Measurements from ENCODE around the gene MEX3D. TPM values are rescaled to one million over a fixed set of nuclear protein-coding genes. Genes with fewer than 3 reads are reported as not detected.
A peak's percentile ranks its signal among the peaks of the same experiment; 100 is the strongest.

The MEX3D gene
- total and polyA plus RNA-seq, 2 donors (not counting 1 experiment from before 2014, with no cell fraction given) = 0.73 to 3.0 TPM

DNA sequence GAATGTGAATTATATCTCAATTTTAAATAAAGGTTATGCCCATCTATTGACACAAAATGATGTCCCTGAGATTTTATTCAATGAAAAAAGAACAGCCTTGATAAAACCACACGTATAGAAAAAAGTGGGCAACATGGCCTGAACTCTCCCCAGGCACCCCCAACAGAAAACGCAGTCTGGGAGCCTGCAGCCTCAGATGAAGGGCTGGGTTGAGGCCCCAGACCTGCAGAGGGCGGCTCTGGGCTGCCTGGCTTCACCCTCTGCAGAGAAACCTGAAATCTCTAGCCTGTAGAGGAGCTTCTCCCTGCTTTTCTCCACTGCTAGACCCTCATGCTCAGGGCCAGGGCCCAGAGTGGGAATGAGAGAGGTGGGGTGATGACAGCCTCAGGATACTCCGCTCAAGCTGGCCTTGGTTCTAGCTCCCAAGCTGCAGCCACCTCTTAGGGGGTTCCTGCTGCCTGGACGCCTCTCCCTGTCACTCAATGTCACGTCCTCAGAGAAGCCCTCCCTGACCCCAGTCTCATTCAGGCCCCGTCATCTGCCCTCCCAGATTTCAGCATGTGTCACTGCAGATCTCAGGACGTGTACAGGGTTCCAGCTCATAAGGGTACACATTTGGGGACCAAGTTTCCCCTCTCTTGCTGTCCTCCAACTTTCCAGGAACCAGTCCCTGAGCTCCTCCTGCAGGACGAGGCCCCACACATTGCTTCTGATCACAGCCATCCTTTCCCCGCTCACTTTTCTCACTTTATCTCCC is 22.7 kb upstream of the MEX3D start:
- POLR2A ChIA-PET = no interaction called here
- Mint-ChIP-seq H3K4me3 (peak overlapping the region; percentile 92), H3K9me3 (ENCODE audit: insufficient read depth) (no peaks in the 10 kb centered on the region), H3K27ac (peak overlapping the region; percentile 89), H3K4me1 (peaks cover 24% of the 10 kb centered on the region), H3K27me3 (no peaks in the 10 kb centered on the region)
- H3K27ac ChIP-seq (ENCODE audit: low read length in 2 of 2) = peak overlapping the region in 1 of 2 donors; percentile 89
- peak overlapping the region; percentile 87 for H3K9ac ChIP-seq (ENCODE audit: low read length)
- peak overlapping the region in 4 of 5 experiments; percentile 69 to 89 (median 80) for H3K4me3 ChIP-seq (ENCODE audit: control extremely low read depth in 1 of 5, extremely low read depth in 1 of 5, insufficient read depth in 1 of 5, low read depth in 2 of 5, low read length in 4 of 5)
- intact Hi-C loops (cut with micrococcal nuclease) = no loop called here
- H3K4me1 ChIP-seq (ENCODE audit: control insufficient read depth in 2 of 2, insufficient read depth in 2 of 2, low read length in 2 of 2) = peaks cover 17 to 27% of the 10 kb centered on the region in 2 donors
- no peaks in the 10 kb centered on the region for H3K27me3 ChIP-seq (replicated peaks in 1 of 4; ENCODE audit: control extremely low read depth in 1 of 4, control insufficient read depth in 3 of 4, insufficient read depth in 4 of 4, low read length in 3 of 4)
- H3K36me3 ChIP-seq (replicated peaks in 1 of 2; ENCODE audit: control extremely low read depth in 1 of 2, control insufficient read depth in 1 of 2, extremely low read depth in 1 of 2, insufficient read depth in 2 of 2, low read length in 1 of 2) = peaks cover 0 to 4% of the 10 kb centered on the region in 2 experiments
- peak overlapping the region; percentile 97 for H3K4me2 ChIP-seq (replicated peaks; ENCODE audit: low read depth, low read length, poor library complexity, severe bottlenecking)
- DNase-seq (peak; percentile 50), ATAC-seq (ENCODE audit: low read depth) (no peak)
- CTCF ChIA-PET = interaction anchor here (1.0 to 2.0 kb wide), 6 partner anchors 16 to 176 kb away, joined by 3 to 8 read pairs (median 6); no protein-coding TSS in a partner anchor
- H3K9me3 ChIP-seq (ENCODE audit: control extremely low read depth in 1 of 3, control insufficient read depth in 2 of 3, insufficient read depth in 1 of 3, low read length in 2 of 3) = no peaks in the 10 kb centered on the region
- no peak overlapping the region for H2AFZ ChIP-seq (ENCODE audit: insufficient read depth, low read depth, low read length, poor library complexity, severe bottlenecking)
- TF ChIP-seq EZH2 (IDR thresholded peaks at IDR 0.05; ENCODE audit: borderline replicate concordance, insufficient read depth, low read depth, low read length, poor library complexity, severe bottlenecking) = no peak
- TF ChIP-seq, protein P1, sequence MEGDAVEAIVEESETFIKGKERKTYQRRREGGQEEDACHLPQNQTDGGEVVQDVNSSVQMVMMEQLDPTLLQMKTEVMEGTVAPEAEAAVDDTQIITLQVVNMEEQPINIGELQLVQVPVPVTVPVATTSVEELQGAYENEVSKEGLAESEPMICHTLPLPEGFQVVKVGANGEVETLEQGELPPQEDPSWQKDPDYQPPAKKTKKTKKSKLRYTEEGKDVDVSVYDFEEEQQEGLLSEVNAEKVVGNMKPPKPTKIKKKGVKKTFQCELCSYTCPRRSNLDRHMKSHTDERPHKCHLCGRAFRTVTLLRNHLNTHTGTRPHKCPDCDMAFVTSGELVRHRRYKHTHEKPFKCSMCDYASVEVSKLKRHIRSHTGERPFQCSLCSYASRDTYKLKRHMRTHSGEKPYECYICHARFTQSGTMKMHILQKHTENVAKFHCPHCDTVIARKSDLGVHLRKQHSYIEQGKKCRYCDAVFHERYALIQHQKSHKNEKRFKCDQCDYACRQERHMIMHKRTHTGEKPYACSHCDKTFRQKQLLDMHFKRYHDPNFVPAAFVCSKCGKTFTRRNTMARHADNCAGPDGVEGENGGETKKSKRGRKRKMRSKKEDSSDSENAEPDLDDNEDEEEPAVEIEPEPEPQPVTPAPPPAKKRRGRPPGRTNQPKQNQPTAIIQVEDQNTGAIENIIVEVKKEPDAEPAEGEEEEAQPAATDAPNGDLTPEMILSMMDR (IDR thresholded peaks at IDR 0.05) = peak; percentile 39
- peaks cover 46% of the 10 kb centered on the region for H4K20me1 ChIP-seq (ENCODE audit: control insufficient read depth, insufficient read depth, low read length, poor library complexity, severe bottlenecking)
- WGBS (ENCODE audit: insufficient coverage) = 18% methylated on average over 10 of the region's 10 CpGs
- peaks cover 60% of the 10 kb centered on the region for H3K79me2 ChIP-seq (ENCODE audit: control insufficient read depth, insufficient read depth, low read length)

GRCh38 chr19:1587872-1588271 is 19.7 kb upstream of the MEX3D start:
- H3K9me3 Mint-ChIP-seq (ENCODE audit: insufficient read depth) = no peaks in the 10 kb centered on the region
- intact Hi-C loops (cut with micrococcal nuclease) = no loop called here

More at GRCh38 chr19:1587872-1588271, 19.7 kb upstream of the MEX3D start:
- Histone ChIP-seq H4K20me1 (ENCODE audit: control insufficient read depth, insufficient read depth, low read length, poor library complexity, severe bottlenecking) (peaks cover 68% of the 10 kb centered on the region), H3K79me2 (ENCODE audit: control insufficient read depth, insufficient read depth, low read length) (peaks cover 82% of the 10 kb centered on the region), H3K4me1 (ENCODE audit: control insufficient read depth in 2 of 2, insufficient read depth in 2 of 2, low read length in 2 of 2) (peaks cover 14 to 19% of the 10 kb centered on the region in 2 donors), H3K27me3 (replicated peaks in 1 of 4; ENCODE audit: control extremely low read depth in 1 of 4, control insufficient read depth in 3 of 4, insufficient read depth in 4 of 4, low read length in 3 of 4) (no peaks in the 10 kb centered on the region), H3K27ac (ENCODE audit: low read length in 2 of 2) (no peak overlapping the region), H3K9ac (ENCODE audit: low read length) (no peak overlapping the region), H3K36me3 (replicated peaks in 1 of 2; ENCODE audit: control extremely low read depth in 1 of 2, control insufficient read depth in 1 of 2, extremely low read depth in 1 of 2, insufficient read depth in 2 of 2, low read length in 1 of 2) (peaks cover 0 to 17% of the 10 kb centered on the region in 2 experiments), H3K4me2 (replicated peaks; ENCODE audit: low read depth, low read length, poor library complexity, severe bottlenecking) (no peak overlapping the region), H2AFZ (ENCODE audit: insufficient read depth, low read depth, low read length, poor library complexity, severe bottlenecking) (no peak overlapping the region), H3K4me3 (ENCODE audit: control extremely low read depth in 1 of 5, extremely low read depth in 1 of 5, insufficient read depth in 1 of 5, low read depth in 2 of 5, low read length in 4 of 5) (no peak overlapping the region), H3K9me3 (ENCODE audit: control extremely low read depth in 1 of 3, control insufficient read depth in 2 of 3, insufficient read depth in 1 of 3, low read length in 2 of 3) (no peaks in the 10 kb centered on the region)
- POLR2A ChIA-PET = no interaction called here
- CTCF ChIA-PET = interaction anchor here (1.4 kb wide), 1 partner anchor 42 kb away, joined by 4 read pairs; no protein-coding TSS in a partner anchor
- Mint-ChIP-seq H3K27ac (no peak overlapping the region), H3K4me3 (no peak overlapping the region), H3K4me1 (peaks cover 19% of the 10 kb centered on the region), H3K27me3 (no peaks in the 10 kb centered on the region)
- ATAC-seq (ENCODE audit: low read depth) (no peak), DNase-seq (no peak)
- WGBS (ENCODE audit: insufficient coverage) = 95% methylated on average over 8 of the region's 9 CpGs
- TF ChIP-seq EZH2 (IDR thresholded peaks at IDR 0.05; ENCODE audit: borderline replicate concordance, insufficient read depth, low read depth, low read length, poor library complexity, severe bottlenecking) = no peak
- TF ChIP-seq, protein P1 (IDR thresholded peaks at IDR 0.05) = no peak
